HG03196 (cell line): ENCODE measurements around the gene CES2.
"Not testable (repeated sequence)": the region's sequence is repeated elsewhere in the genome, so short reads cannot be mapped to it uniquely, and the experiment has no call there.

ENCODE experiments used
- ATAC-seq: cut with Tn5 transposase; IDR thresholded peaks from one replicate; pipeline ENCODE4 v1.9.1; 2021; ENCODE audit not compliant: unreplicated experiment

Gene CES2

DNA sequence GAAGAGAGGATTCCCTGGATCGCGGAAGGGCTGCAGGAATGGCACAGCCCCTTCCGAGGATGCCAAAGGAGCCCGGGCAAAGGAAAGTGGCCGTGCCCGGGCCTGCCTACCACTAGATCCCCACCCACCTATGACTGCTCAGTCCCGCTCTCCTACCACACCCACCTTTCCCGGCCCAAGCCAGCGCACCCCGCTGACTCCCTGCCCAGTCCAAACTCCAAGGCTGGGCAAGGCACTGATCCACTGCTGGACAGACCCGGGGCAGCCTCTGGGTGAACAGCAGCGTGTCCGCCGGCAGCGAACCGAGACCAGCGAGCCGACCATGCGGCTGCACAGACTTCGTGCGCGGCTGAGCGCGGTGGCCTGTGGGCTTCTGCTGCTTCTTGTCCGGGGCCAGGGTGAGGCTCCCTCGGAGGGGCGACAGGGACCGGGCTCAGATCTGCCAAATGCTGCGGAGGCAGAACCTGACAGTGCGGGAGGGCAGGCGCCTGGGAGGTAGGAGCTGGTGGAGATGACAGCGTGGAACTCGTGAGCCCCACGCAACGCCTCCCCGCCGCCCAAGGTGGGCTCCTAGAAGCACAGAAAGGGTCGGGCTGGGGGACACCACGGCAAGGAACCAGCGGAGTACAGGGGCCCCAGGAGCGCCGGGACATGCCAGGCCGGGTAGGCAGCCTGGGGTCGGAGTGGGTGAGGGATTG lies at the start of gene CES2:
TSS of gene CES2 (plus strand) at position 203 of the 698 bp plus-strand sequence. CDS start at position 323, 120 bp downstream.
- no peak for ATAC-seq

DNA sequence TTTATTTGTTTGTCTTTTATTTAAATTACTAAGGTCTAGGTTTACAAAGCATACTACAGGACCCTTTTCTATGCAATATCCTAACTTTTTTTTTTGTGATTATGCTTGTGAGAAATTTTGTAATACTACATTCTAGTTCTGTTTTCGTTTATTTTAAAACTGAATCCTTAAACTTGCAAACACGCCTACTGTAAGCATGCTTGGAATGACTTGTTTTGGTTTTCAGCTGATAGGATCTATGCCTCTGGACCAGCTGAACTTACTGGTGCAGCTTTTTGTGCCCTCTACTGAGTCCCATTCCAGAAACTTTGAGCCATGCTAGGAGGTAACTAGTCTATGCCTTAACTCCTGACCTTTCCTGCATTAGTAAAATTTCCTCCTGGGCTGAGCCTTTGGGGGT lies 49.0 kb upstream of the CES2 start:
- ATAC-seq: no peak

GRCh38 chr16:66886914-66887313 lies 48.4 kb upstream of the CES2 start:
- ATAC-seq: no peak

DNA sequence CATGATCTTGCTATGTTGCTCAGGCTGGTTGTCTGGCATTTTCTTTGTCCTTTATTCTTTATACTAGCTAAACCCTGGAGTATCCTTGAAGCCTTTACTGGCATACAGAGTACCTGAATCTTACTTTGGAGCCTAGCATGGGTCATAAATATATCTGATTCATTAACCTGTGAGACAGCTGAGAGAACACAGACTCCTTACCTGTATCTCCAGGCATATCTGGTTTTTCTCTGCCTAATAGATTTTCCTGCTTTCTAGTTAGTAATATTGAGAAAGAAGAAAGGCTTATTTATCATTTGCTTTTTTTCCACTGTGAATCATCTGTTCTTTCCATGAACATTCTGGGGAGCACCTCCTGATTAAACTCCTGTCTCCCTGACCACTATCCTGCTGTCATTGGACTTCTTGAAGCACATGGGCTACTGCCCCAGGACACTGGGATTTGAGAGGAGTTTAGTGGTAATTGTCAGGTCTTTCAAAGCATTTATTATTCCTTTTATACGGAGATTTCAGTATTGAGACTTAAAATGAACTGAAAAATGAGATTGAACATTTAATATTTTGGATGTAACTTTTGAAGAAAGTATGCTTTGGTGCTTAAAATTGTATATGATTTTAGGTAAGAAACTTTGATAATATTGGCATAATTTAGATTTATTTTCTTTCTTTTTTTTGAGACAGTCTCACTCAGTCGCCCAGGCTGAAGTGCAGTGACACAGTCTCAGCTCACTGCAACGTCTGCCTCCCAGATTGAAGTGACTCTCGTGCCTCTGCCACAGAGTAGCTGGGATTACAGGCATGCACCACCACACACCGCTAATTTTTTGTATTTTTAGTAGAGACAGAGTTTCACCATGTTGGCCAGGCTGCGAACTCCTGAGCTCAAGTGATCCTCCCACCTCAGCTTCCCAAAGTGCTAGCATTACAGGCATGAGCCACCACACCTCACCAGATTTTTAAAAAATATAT lies 46.4 kb upstream of the CES2 start:
- no peak for ATAC-seq

GRCh38 chr16:66889622-66890021 lies 45.7 kb upstream of the CES2 start:
- no peak for ATAC-seq

DNA sequence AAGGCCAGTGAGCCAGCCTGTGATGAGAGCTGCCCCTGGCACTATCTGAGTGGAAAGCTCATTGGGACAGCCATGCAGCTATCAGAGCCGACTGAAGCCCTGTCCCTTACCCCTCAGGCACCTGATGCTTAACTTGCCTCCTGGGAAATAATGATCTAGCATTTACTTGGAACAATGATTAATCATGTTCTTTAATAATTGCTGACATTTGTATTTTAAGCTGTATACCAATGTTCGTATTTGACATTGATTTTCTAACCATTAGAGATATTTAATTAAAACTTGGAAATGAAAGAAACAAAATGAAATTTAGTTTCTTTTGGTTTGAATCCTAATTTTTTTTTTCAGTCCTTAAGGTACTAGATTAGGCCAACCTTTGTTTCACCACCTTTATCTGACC lies 44.5 kb upstream of the CES2 start:
- no peak for ATAC-seq

DNA sequence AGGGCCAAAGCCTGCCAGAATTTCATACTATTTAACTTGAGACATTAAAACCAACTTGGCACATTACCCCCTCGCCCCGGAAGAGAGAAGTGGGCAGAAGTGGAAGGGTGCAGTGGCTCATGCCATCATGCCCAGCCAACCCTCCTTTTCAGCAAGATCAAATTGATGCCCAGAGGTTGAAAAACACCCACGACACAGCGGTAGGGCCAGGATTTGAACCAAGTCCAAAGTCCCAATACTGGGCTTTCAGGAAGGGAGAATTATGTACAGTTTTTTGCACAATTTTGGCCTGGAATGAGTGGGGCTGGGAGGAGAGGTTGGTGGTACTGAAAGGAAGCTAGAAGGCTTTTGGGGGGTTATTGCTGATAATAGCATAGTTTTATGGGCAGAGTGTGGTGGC lies 44.0 kb upstream of the CES2 start:
- no peak for ATAC-seq

DNA sequence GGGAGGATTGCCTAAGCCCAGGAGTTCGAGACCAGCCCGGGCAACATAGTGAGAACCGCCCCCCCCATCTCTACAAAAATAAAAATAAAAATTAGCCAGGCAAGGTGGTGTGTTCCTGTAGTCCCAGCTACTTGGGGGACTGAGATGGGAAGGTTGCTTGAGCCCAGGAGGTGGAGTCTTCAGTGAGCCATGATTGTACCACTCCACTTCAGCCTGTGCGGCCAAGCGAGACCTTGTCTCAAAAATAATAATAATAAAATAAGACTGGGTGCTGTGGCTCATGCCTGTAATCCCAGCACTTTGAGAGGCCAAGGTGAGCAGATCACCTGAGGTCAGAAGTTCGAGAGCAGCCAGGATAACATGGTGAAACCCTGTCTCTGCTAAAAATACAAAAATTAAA lies 43.5 kb upstream of the CES2 start:
- ATAC-seq: no peak

GRCh38 chr16:66894055-66894454 lies 41.3 kb upstream of the CES2 start:
- no peak for ATAC-seq

DNA sequence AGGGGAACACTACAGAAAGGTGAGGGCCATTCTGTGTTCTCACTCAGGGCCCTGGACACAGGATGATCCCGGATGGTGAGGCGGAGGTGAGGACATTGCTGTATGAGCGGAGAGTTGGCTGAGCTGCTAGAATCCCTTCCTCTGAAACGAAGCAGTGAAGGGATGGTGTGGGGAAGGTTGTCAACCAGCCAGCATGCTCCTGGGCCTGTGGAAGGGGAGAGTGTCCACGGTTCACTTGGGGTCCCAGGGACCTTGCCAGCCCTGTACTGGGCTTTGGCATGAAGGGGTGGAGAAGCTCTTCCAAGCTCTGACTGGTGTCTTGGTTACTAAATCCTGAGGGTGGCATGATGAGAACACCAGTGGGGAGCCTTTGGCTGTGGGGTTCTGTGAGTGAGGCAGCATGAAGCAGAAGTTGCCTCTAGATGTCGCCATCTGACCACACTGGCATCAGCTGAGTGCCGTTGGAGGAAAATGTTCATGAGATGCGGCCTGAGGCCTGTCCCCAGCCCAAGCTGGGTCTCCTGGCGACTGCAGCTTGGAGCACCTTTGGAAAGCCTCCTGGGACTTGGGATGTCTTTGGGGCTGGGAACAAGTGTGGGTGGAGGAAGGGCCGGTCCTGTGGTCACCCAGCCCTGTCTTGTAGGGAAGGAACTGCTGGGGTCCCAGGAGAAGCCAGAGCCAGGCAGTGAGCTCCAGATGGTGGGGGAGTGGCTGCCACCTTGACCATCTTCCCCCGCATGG lies 40.2 kb upstream of the CES2 start:
- ATAC-seq: no peak

GRCh38 chr16:66895689-66895979 lies 39.7 kb upstream of the CES2 start:
- ATAC-seq: no peak

- ATAC-seq: no peak
Observed at GRCh38 chr16:66895999-66896398, 39.3 kb upstream of the CES2 start.

GRCh38 chr16:66896682-66897081 lies 38.6 kb upstream of the CES2 start:
- ATAC-seq: not testable (repeated sequence)

DNA sequence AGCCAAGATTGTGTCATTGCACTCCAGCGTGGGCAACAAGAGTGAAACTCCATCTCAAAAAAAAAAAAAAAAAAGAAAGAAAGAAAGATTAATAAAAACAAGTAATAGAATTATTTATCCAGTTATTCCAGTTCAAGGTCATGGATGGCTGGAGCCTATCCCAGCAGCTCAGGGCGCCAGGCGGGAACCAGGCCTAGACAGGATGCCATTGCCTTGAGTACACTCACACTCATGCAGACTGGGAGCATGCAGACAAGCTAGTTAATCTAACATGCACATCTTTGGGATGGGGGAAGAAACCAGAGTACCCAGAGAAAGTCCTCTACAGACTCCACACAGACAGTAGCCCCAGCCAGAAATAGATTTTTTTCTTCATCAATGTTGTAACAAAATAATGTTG lies 37.1 kb upstream of the CES2 start:
- ATAC-seq: no peak

DNA sequence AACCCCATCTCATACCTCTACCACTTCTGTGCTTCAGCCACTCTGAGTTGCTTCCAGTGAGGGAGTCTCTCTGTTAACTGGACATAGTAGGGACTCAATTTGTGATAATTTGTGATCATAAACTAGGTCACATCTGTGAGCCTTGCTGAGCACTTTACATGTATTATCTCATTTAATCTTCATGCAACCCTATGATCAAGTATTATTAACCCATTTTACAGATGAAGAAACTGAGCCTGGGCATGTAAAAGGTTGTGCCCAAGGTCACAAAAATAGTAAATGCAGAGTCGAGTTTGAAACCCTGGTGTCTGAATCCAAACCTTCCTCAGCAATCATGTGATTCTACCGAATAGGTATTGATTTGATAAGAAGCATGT lies 36.4 kb upstream of the CES2 start:
- no peak for ATAC-seq

- no peak for ATAC-seq
Observed at GRCh38 chr16:66899310-66899944, 35.9 kb upstream of the CES2 start.

DNA sequence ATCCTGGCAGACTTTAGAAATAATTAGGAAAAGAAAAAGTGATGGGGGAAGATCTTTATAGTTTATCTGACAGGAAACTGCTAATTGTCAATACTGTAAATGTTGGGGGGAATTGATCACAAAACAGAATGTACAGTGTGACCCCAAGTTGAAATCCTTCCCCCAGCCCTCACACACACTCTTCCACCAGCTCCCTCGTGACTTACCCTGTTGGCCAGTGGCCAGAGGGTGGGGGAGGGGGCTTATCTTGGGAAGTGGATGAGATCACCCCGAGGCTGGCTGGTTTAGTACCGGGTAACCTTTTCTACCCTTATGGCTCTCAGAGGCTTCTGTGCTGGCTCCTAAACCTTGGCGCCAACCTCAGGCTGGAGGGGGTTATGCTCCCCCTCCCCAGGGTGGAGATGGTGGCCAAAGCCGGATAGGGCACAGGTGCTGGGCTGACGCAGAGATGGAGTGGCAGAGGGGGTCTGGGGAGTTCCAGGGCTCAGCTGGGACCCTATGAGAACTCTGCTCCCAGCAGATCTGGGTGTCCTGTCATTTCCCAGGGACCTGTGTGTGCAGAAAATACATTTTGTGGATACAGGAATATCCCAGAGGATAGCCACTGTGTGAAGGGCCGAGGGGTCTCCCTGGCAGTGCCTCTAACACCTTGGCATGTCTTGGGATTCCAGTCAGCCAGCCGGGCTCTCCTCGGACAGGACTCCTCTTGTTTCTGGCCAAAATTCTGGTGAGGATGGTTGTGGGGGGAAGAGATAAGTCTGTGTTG lies 35.2 kb upstream of the CES2 start:
- no peak for ATAC-seq

DNA sequence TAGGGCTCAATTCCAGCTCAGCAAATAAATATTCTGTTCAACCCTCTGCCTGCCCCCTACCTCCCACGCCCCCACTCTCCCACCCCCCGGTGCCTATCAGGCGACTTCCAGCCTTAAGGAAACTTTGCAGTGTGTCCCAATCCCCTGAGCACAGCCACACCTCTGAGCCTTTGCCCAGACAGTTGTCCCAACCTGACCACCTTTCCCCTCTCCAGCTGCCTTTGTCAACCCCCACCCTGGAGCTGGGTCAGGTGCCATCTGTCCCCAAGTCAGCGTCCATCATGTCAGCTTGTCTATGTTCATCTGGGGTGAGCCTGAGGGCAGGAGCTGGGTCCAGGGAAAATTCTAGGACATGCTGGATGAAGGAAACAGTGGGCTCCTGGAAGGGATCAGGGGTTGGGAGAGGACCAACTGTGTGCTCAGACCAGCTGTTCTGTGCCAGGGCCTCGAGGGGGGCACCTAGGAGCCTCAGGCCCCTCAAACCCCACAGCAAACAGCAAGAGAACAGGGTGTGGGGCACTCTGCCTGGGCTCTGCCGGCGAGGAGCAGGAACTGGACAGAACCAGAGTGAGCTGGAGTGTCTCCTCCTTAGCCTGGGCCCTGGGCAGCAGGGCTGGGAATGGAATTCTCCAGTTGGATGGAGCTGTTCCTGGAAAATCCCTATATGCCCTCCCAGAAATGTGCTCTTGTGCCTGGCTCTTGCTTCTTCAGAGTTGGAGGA lies 34.4 kb upstream of the CES2 start:
- no peak for ATAC-seq

- ATAC-seq: no peak
Observed at GRCh38 chr16:66901626-66902025, 33.7 kb upstream of the CES2 start.
